ENCODE results near the gene MSI2. TPM values are rescaled to one million over a fixed set of nuclear protein-coding genes. Genes with fewer than 3 reads are reported as not detected.

Gene MSI2
- total and polyA plus RNA-seq, 2 donors (not counting 3 experiments of a cell fraction or from before 2014, with no cell fraction given), result 20.9 to 59.3 TPM

DNA sequence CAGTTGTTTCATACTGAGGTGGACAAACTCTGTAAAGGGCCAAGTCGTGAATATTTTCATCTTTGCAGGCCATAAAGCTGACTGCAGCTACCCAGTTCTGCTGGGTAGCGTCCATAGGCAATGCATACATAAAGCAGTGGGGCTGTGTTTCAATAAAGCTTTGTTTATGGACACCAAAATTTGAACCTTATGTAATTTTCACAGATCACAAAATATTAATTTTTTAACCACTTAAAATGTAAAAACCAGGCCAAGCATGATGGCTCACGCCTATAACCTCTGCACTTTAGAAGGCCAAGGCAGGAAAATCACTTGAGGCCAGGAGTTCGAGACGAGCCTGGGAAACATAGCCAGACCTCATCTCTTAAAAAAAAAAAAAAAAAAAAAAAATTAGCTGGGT is 340.8 kb downstream of the MSI2 start:
- Histone ChIP-seq H3K27me3 (ENCODE audit: control insufficient read depth in 2 of 2, insufficient read depth in 2 of 2, low read length in 2 of 2) (peaks cover 7 to 12% of the 10 kb centered on the region in 2 experiments), H3K9me1 (replicated peaks; ENCODE audit: control insufficient read depth, extremely low read depth, insufficient read depth, low read length) (no peaks in the 10 kb centered on the region), H3K4me3 (replicated peaks in 1 of 3; ENCODE audit: insufficient read depth in 1 of 3, low read depth in 1 of 3, low read length in 3 of 3) (no peak overlapping the region), H3K4me2 (ENCODE audit: insufficient read depth, low read length) (no peak overlapping the region), H3K9ac (replicated peaks; ENCODE audit: extremely low read depth, insufficient read depth, low read length) (no peak overlapping the region), H3K79me2 (ENCODE audit: control insufficient read depth, insufficient read depth, low read length) (no peaks in the 10 kb centered on the region), H3K4me1 (ENCODE audit: control insufficient read depth, extremely low read depth, insufficient read depth, low read length) (no peaks in the 10 kb centered on the region), H4K20me1 (replicated peaks; ENCODE audit: control insufficient read depth, extremely low read depth, insufficient read depth, low read length) (peaks cover 4% of the 10 kb centered on the region), H2AFZ (ENCODE audit: low read depth, low read length) (no peak overlapping the region), H3K9me3 (replicated peaks; ENCODE audit: control insufficient read depth, insufficient read depth, low read length) (no peaks in the 10 kb centered on the region), H3K36me3 (ENCODE audit: control insufficient read depth in 2 of 2, extremely low read depth in 1 of 2, insufficient read depth in 2 of 2, low read length in 2 of 2) (no peaks in the 10 kb centered on the region), H3K27ac (ENCODE audit: insufficient read depth, low read depth, low read length) (no peak overlapping the region)
- intact Hi-C loops (cut with micrococcal nuclease) (loop anchor here (1.0 to 5.0 kb wide), 9 partner anchors 66 to 466 kb away; partner anchors contain the start of gene MSI2), dilution Hi-C loops (cut with MboI; ENCODE audit: extremely low pct_ligation_motif_present, low sequenced_read_pairs) (no loop called here)
- FAIRE-seq (no peak), DNase-seq (ENCODE audit: low read depth, low spot score) (no peak)
- ChIA-PET POLR2A (interaction anchor here (0.7 kb wide), 1 partner anchor 235 kb away, joined by 6 read pairs; no protein-coding TSS in a partner anchor), CTCF (interaction anchor here (0.7 to 5.7 kb wide), 19 partner anchors 8 to 515 kb away, joined by 3 to 120 read pairs (median 5); no protein-coding TSS in a partner anchor)
- BruUV-seq (replicated peaks), result no TSS peak
- TF ChIP-seq POLR2A (IDR thresholded peaks at IDR 0.05; ENCODE audit: low read depth, low read length) (no peak), MAX (IDR thresholded peaks at IDR 0.05; ENCODE audit: insufficient read depth, insufficient read length) (no peak), FOS (IDR thresholded peaks at IDR 0.05; ENCODE audit: borderline replicate concordance, insufficient read depth, low read length) (no peak), GATA2 (IDR thresholded peaks at IDR 0.05; ENCODE audit: insufficient read depth, insufficient read length, low read depth, low read length) (no peak), JUN (IDR thresholded peaks at IDR 0.05; ENCODE audit: borderline replicate concordance, insufficient read depth, insufficient read length, low read depth) (no peak), POLR2AphosphoS5 (IDR thresholded peaks at IDR 0.05; ENCODE audit: insufficient read depth, low read depth, low read length) (no peak), MYC (IDR thresholded peaks at IDR 0.05; ENCODE audit: low read depth, low read length) (no peak), EZH2 (IDR thresholded peaks at IDR 0.05; ENCODE audit: borderline replicate concordance, low read depth, low read length, severe bottlenecking) (no peak)
- TF ChIP-seq, protein P1, sequence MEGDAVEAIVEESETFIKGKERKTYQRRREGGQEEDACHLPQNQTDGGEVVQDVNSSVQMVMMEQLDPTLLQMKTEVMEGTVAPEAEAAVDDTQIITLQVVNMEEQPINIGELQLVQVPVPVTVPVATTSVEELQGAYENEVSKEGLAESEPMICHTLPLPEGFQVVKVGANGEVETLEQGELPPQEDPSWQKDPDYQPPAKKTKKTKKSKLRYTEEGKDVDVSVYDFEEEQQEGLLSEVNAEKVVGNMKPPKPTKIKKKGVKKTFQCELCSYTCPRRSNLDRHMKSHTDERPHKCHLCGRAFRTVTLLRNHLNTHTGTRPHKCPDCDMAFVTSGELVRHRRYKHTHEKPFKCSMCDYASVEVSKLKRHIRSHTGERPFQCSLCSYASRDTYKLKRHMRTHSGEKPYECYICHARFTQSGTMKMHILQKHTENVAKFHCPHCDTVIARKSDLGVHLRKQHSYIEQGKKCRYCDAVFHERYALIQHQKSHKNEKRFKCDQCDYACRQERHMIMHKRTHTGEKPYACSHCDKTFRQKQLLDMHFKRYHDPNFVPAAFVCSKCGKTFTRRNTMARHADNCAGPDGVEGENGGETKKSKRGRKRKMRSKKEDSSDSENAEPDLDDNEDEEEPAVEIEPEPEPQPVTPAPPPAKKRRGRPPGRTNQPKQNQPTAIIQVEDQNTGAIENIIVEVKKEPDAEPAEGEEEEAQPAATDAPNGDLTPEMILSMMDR (IDR thresholded peaks at IDR 0.05; ENCODE audit: extremely low read depth in 1 of 2, insufficient read depth in 1 of 2, low read depth in 1 of 2, low read length in 2 of 2), result no peak

All from endothelial cell of umbilical vein (primary cell).